Neural progenitor cell (in vitro differentiated cells): ENCODE measurements around the gene RARG.

Experiments used
- EZH2 ChIP-seq: fragments of 200-600 bp; sonication (generic); IDR thresholded peaks from 2 replicates; pipeline ENCODE4 v1.6.1; 2017; ENCODE audit warnings: antibody characterized with exemption, mild to moderate bottlenecking, moderate library complexity
- EZH2phosphoT487 ChIP-seq: fragments of 200-600 bp; sonication (generic); IDR thresholded peaks from 2 replicates; pipeline ENCODE4 v1.6.1; 2017; ENCODE audit warnings: antibody characterized with exemption
- TF ChIP-seq, protein P1 (sequence below): fragments of 200-600 bp; sonication (generic); IDR thresholded peaks from 2 replicates; pipeline ENCODE4 v1.5.1; 2017; ENCODE audit warnings: antibody characterized with exemption, mild to moderate bottlenecking

DNA sequence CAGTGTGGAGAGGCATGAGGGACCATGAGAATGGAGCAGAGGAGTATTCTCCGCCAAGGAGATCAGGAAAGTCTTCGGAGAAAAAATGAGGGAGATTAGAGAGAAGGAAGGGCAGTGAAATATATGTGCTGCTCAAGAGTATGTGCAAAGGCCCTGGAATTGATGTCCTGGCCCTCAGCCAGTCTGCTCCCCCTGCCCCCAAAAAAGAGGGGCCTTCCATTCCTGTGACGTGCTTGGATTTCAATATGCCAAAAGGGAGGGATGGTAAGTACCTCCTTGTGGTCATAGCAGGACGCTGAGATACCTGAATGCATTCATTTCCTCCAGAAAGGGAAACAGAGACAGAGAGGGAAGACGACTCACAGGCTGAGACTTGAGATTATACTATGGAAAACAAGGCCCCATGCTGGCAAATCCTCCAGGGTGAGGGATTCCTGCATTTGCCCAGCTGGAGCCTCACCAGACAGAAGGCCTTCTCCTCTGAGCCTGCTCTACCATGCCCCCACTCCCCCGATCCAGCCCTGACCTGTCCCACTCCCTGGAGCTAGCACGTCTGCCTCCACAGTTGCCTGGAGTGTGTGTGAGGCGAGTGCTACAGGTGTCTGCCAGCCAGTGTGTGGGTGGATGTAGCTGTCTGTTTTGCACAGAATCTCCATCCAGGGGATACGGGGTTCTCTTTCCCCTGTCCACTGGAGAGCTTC is 3.9 kb upstream of the RARG start:
- TF ChIP-seq, protein P1, sequence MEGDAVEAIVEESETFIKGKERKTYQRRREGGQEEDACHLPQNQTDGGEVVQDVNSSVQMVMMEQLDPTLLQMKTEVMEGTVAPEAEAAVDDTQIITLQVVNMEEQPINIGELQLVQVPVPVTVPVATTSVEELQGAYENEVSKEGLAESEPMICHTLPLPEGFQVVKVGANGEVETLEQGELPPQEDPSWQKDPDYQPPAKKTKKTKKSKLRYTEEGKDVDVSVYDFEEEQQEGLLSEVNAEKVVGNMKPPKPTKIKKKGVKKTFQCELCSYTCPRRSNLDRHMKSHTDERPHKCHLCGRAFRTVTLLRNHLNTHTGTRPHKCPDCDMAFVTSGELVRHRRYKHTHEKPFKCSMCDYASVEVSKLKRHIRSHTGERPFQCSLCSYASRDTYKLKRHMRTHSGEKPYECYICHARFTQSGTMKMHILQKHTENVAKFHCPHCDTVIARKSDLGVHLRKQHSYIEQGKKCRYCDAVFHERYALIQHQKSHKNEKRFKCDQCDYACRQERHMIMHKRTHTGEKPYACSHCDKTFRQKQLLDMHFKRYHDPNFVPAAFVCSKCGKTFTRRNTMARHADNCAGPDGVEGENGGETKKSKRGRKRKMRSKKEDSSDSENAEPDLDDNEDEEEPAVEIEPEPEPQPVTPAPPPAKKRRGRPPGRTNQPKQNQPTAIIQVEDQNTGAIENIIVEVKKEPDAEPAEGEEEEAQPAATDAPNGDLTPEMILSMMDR, result no peak
- no peak for TF ChIP-seq EZH2phosphoT487
- TF ChIP-seq EZH2, result no peak
